OCI-LY3 (cell line): ENCODE measurements around the gene MAT1A.

Source experiments
- H2AFZ ChIP-seq: fragments of 200-600, 300-600 bp; shearing (Covaris generic); 2 replicates; pipeline ENCODE4 v1.6.0; 2014; ENCODE audit warnings: antibody characterized with exemption, low read depth, low read length
- H3K27ac ChIP-seq: fragments of 200-600, 300-600 bp; sonication (generic); 2 replicates; pipeline ENCODE4 v1.5.1; 2014; ENCODE audit warnings: mild to moderate bottlenecking, low read length, moderate library complexity, mixed read lengths
- H3K27me3 ChIP-seq: fragments of 200-600, 300-600 bp; sonication (generic); 2 replicates; pipeline ENCODE4 v1.6.1; 2014; ENCODE audit warnings: low read depth, low read length, mixed read lengths
- H3K36me3 ChIP-seq: fragments of 200-600, 300-600 bp; sonication (generic); replicated peaks from 2 replicates; pipeline ENCODE3; 2014; ENCODE audit warnings: low read depth, low read length, mixed read lengths
- H3K4me1 ChIP-seq: fragments of 300-600, 200-600 bp; sonication (generic); 2 replicates; pipeline ENCODE4 v1.6.1; 2014; ENCODE audit warnings: low read length, mixed read lengths
- H3K4me2 ChIP-seq: fragments of 200-600, 300-600 bp; sonication (generic); 2 replicates; pipeline ENCODE4 v1.6.1; 2014; ENCODE audit warnings: low read length, mixed read lengths
- H3K4me3 ChIP-seq: fragments of 300-600, 200-600 bp; sonication (generic); 2 replicates; pipeline ENCODE4 v1.5.1; 2014; ENCODE audit warnings: antibody characterized with exemption, mild to moderate bottlenecking, low read length, moderate library complexity
- H3K79me2 ChIP-seq: fragments of 300-600, 200-600 bp; shearing (Covaris generic); 2 replicates; pipeline ENCODE4 v1.6.1; 2014; ENCODE audit warnings: mild to moderate bottlenecking, low read length, mixed read lengths
- H3K9ac ChIP-seq: fragments of 300-600, 200-600 bp; shearing (Covaris generic); 2 replicates; pipeline ENCODE4 v1.6.0; 2014; ENCODE audit warnings: mild to moderate bottlenecking, low read length, moderate library complexity
- H3K9me3 ChIP-seq: fragments of 200-600, 300-600 bp; shearing (Covaris generic); 2 replicates; pipeline ENCODE4 v1.6.1; 2014; ENCODE audit warnings: low read length, mixed read lengths; ENCODE audit not compliant: insufficient read depth
- H4K20me1 ChIP-seq: fragments of 200-600, 300-600 bp; sonication (generic); 2 replicates; pipeline ENCODE4 v1.6.1; 2016; ENCODE audit warnings: low read length, mixed read lengths; ENCODE audit not compliant: insufficient read depth
- CTCF ChIP-seq: fragments of 200-600, 300-600 bp; sonication (generic); IDR thresholded peaks from 2 replicates; pipeline ENCODE4 v1.5.1; 2014; ENCODE audit warnings: antibody characterized with exemption, low read length, low read depth
- EZH2phosphoT487 ChIP-seq: fragments of 200-600 bp; shearing (Covaris generic); IDR thresholded peaks from 2 replicates; pipeline ENCODE4 v1.6.1; 2018; ENCODE audit warnings: antibody characterized with exemption, mixed run types, low read depth

The MAT1A gene

GRCh38 chr10:80277016-80277415, 12.4 kb downstream of the MAT1A start:
- Histone ChIP-seq H3K79me2 (no peaks in the 10 kb centered on the region), H4K20me1 (no peaks in the 10 kb centered on the region), H3K4me1 (no peaks in the 10 kb centered on the region), H3K4me3 (no peak overlapping the region), H3K9ac (no peak overlapping the region), H3K36me3 (no peaks in the 10 kb centered on the region), H3K27ac (no peak overlapping the region), H3K4me2 (no peak overlapping the region), H2AFZ (no peak overlapping the region), H3K27me3 (no peaks in the 10 kb centered on the region), H3K9me3 (no peaks in the 10 kb centered on the region)
- TF ChIP-seq CTCF = no peak
- TF ChIP-seq EZH2phosphoT487 = no peak

- TF ChIP-seq EZH2phosphoT487 = no peak
- no peak for TF ChIP-seq CTCF
- Histone ChIP-seq H3K27ac (no peak overlapping the region), H3K4me3 (no peak overlapping the region), H3K9ac (no peak overlapping the region), H3K79me2 (no peaks in the 10 kb centered on the region), H3K4me1 (no peaks in the 10 kb centered on the region), H3K36me3 (no peaks in the 10 kb centered on the region), H3K9me3 (no peaks in the 10 kb centered on the region), H3K4me2 (no peak overlapping the region), H2AFZ (no peak overlapping the region), H3K27me3 (no peaks in the 10 kb centered on the region), H4K20me1 (no peaks in the 10 kb centered on the region)
Observed at GRCh38 chr10:80276335-80276734, 13.1 kb downstream of the MAT1A start.

GRCh38 chr10:80275756-80276155, 13.7 kb downstream of the MAT1A start:
- Histone ChIP-seq H3K9ac (no peak overlapping the region), H3K4me2 (no peak overlapping the region), H3K4me3 (no peak overlapping the region), H3K27me3 (no peaks in the 10 kb centered on the region), H3K4me1 (no peaks in the 10 kb centered on the region), H4K20me1 (no peaks in the 10 kb centered on the region), H3K79me2 (no peaks in the 10 kb centered on the region), H3K9me3 (no peaks in the 10 kb centered on the region), H3K36me3 (no peaks in the 10 kb centered on the region), H3K27ac (no peak overlapping the region), H2AFZ (no peak overlapping the region)
- no peak for TF ChIP-seq EZH2phosphoT487
- TF ChIP-seq CTCF = no peak

GRCh38 chr10:80275135-80275498, 14.3 kb downstream of the MAT1A start:
- no peak overlapping the region for H3K4me2 ChIP-seq
- no peaks in the 10 kb centered on the region for H3K9me3 ChIP-seq
- H3K27ac ChIP-seq = no peak overlapping the region
- no peak overlapping the region for H3K9ac ChIP-seq
- H3K79me2 ChIP-seq = no peaks in the 10 kb centered on the region
- no peaks in the 10 kb centered on the region for H3K36me3 ChIP-seq
- no peak overlapping the region for H3K4me3 ChIP-seq
- no peaks in the 10 kb centered on the region for H3K4me1 ChIP-seq
- TF ChIP-seq EZH2phosphoT487 (no peak), CTCF (no peak)
- H2AFZ ChIP-seq = no peak overlapping the region
- H4K20me1 ChIP-seq = no peaks in the 10 kb centered on the region
- H3K27me3 ChIP-seq = no peaks in the 10 kb centered on the region
